K562 (cell line): ENCODE measurements around the gene ACP4. TPM values are rescaled to one million over a fixed set of nuclear protein-coding genes. Genes with fewer than 3 reads are reported as not detected.

Experiments
- ATF4 ChIP-seq: fragments of 450-650 bp; formaldehyde crosslinking; IDR thresholded peaks from 2 replicates; pipeline ENCODE4 v1.4.0; 2022; ENCODE audit warnings: mild to moderate bottlenecking, moderate library complexity
- CC2D1A ChIP-seq: fragments of 450-650 bp; IDR thresholded peaks from 2 replicates; pipeline ENCODE4 v1.6.1; 2017; ENCODE audit warnings: mild to moderate bottlenecking
- E2F6 ChIP-seq, 2 experiments: IDR thresholded peaks; 2 replicates each; pipeline ENCODE4 v1.6.1; 2011; ENCODE audit warnings: borderline replicate concordance in 1 of 2, control low read depth in 1 of 2, low read depth in 1 of 2, low read length in 1 of 2, mild to moderate bottlenecking in 1 of 2, mixed read lengths in 1 of 2, moderate library complexity in 1 of 2; ENCODE audit not compliant: insufficient read depth in 1 of 2, insufficient read length in 1 of 2, poor library complexity in 1 of 2, severe bottlenecking in 1 of 2; ENCODE audit errors: extremely low read depth in 1 of 2
- ETS2 ChIP-seq: IDR thresholded peaks from 2 replicates; pipeline ENCODE4 v1.6.1; 2016; ENCODE audit warnings: borderline replicate concordance, missing genetic modification characterization, mild to moderate bottlenecking, moderate library complexity, missing compliant biosample characterization; ENCODE audit not compliant: poor library complexity, severe bottlenecking
- MTF1 ChIP-seq: fragments of 250-450 bp; sonication (Bioruptor Pico); IDR thresholded peaks from 2 replicates; pipeline ENCODE4 v1.9.0; 2021; ENCODE audit warnings: moderate library complexity, mild to moderate bottlenecking, inconsistent platforms, borderline replicate concordance
- PHTF2 ChIP-seq: fragments of 250-450 bp; sonication (Bioruptor Pico); IDR thresholded peaks from 2 replicates; pipeline ENCODE4 v1.5.0; 2021; ENCODE audit warnings: mild to moderate bottlenecking
- POLR2H ChIP-seq: IDR thresholded peaks from 2 replicates; pipeline ENCODE4 v1.6.1; 2016; ENCODE audit warnings: missing genetic modification characterization, low read depth, mild to moderate bottlenecking, control low read depth, missing compliant biosample characterization, moderate library complexity
- REST ChIP-seq, 2 experiments: fragments of 450-650 bp; formaldehyde crosslinking in 1 of 2; IDR thresholded peaks; 2 replicates each; pipeline versions ENCODE4 v1.4.0 to v1.6.1; 2014 to 2020; ENCODE audit warnings: mild to moderate bottlenecking in 2 of 2, borderline replicate concordance in 1 of 2, low read depth in 1 of 2
- SRSF7 ChIP-seq: fragments of 200-400 bp; formaldehyde crosslinking; optimal IDR thresholded peaks from 2 replicates; pipeline ENCODE3; 2017; ENCODE audit warnings: mild to moderate bottlenecking, low read depth, low read length
- ZC3H8 ChIP-seq: fragments of 450-650 bp; IDR thresholded peaks from 2 replicates; pipeline ENCODE4 v1.6.1; 2017
- ZNF592 ChIP-seq: fragments of 450-650 bp; IDR thresholded peaks from 2 replicates; pipeline ENCODE4 v1.6.1; 2017; ENCODE audit warnings: antibody characterized with exemption, mild to moderate bottlenecking
- polyA plus RNA-seq, 8 experiments: library from polyadenylated mRNA; depleted of rRNA in 4 of 8; stranded (reverse) in 5 of 8; unstranded in 3 of 8; fragments of >200 nt; fragmentation: Nextera tagmentation in 2 of 8; fragmentation: Illumina TruSeq in 1 of 8; extraction: Ambion mirVana in 2 of 8; extraction: Trizol in 1 of 8; gene quantifications; 2 replicates each; pipeline versions ENCODE4 v1.2.1 to v1.2.3, GENCODE V29; 2011 to 2014; ENCODE audit warnings: inconsistent platforms in 1 of 8, missing spikeins in 1 of 8
- total RNA-seq, 7 experiments: library from RNA; depleted of rRNA in 6 of 7; stranded (reverse); fragments of >200 nt in 6 of 7; fragmentation: Illumina TruSeq in 2 of 7; extraction: Trizol in 2 of 7; gene quantifications; 2 replicates each; pipeline versions ENCODE4 v1.2.1 to v1.2.3, GENCODE V29; 2011 to 2021; ENCODE audit warnings: low replicate concordance in 1 of 7

ACP4 gene
- total and polyA plus RNA-seq, 9 of the 15 experiments (the other 6 are each of a cell fraction or from before 2014, with no cell fraction given) = not detected

GRCh38 chr19:50797781-50798658 lies 7.8 kb downstream of the ACP4 start (continued):
- TF ChIP-seq REST (IDR thresholded peaks at IDR 0.05; ENCODE audit: borderline replicate concordance) (peak; percentile 58; the same call in 1 of the 2 replicates), REST (CRISPR knock-in tag; IDR thresholded peaks at IDR 0.05; ENCODE audit: low read depth) (no peak), CC2D1A (no peak), ATF4 (CRISPR knock-in tag) (no peak), ZC3H8 (no peak), POLR2H (tag) (no peak), PHTF2 (no peak), SRSF7 (no peak), ZNF592 (no peak), MTF1 (no peak), E2F6 (IDR thresholded peaks at IDR 0.05; ENCODE audit: borderline replicate concordance in 1 of 2, extremely low read depth in 1 of 2, insufficient read depth in 1 of 2, insufficient read length in 1 of 2, low read depth in 1 of 2, low read length in 1 of 2, poor library complexity in 1 of 2, severe bottlenecking in 1 of 2) (no peak), ETS2 (no peak)
